ENCODE measurements around the gene ADGRL3. TPM values are rescaled to one million over a fixed set of nuclear protein-coding genes. Genes with fewer than 3 reads are reported as not detected.

Gene ADGRL3
- total and polyA plus RNA-seq, 4 donors, result 0.07 to 1.7 (median 0.82) TPM

- TF ChIP-seq CTCF (IDR thresholded peaks at IDR 0.05; ENCODE audit: low read depth, low read length, missing input control) (no peak), YY1 (IDR thresholded peaks at IDR 0.05) (no peak), RAD21 (IDR thresholded peaks at IDR 0.05) (no peak), RXRA (IDR thresholded peaks at IDR 0.05) (no peak), HNF4G (IDR thresholded peaks at IDR 0.05) (no peak), MAX (IDR thresholded peaks at IDR 0.05) (no peak), GABPA (IDR thresholded peaks at IDR 0.05 in 1 of 2, conservative IDR thresholded peaks at IDR 0.05 in 1 of 2) (no peak), JUND (IDR thresholded peaks at IDR 0.05) (no peak), HNF4A (conservative IDR thresholded peaks at IDR 0.05) (no peak), FOXA1 (IDR thresholded peaks at IDR 0.05) (no peak), TAF1 (conservative IDR thresholded peaks at IDR 0.05) (no peak), FOXA2 (IDR thresholded peaks at IDR 0.05) (no peak)
These were observed 582.0 kb downstream of the ADGRL3 start (continued) for GRCh38 chr4:61782133-61782532.

- Histone ChIP-seq H3K27me3 (ENCODE audit: control insufficient read depth in 4 of 4, insufficient read depth in 4 of 4, low read length in 3 of 4) (no peaks in the 10 kb centered on the region), H3K9me3 (ENCODE audit: control insufficient read depth in 4 of 4, low read length in 3 of 4) (no peaks in the 10 kb centered on the region), H3K36me3 (ENCODE audit: control insufficient read depth in 4 of 4, insufficient read depth in 3 of 4, low read depth in 1 of 4, low read length in 3 of 4) (no peaks in the 10 kb centered on the region), H3K9ac (ENCODE audit: low read depth in 1 of 2, low read length in 2 of 2) (no peak overlapping the region), H3K4me1 (ENCODE audit: control insufficient read depth in 4 of 4, insufficient read depth in 4 of 4, low read length in 3 of 4) (no peaks in the 10 kb centered on the region), H3K4me3 (ENCODE audit: low read depth in 1 of 3, low read length in 3 of 3) (no peak overlapping the region), H3K27ac (ENCODE audit: low read depth in 1 of 2, low read length in 2 of 2) (no peak overlapping the region)
- TF ChIP-seq ZBTB33 (IDR thresholded peaks at IDR 0.05), result no peak
- no peak for TF ChIP-seq CTCF (IDR thresholded peaks at IDR 0.05; ENCODE audit: low read depth, low read length, missing input control)
- TF ChIP-seq FOXA1 (IDR thresholded peaks at IDR 0.05), result no peak
- no peak for TF ChIP-seq FOXA2 (IDR thresholded peaks at IDR 0.05)
- no peak for DNase-seq (ENCODE audit: low spot score)
These were observed 582.9 kb downstream of the ADGRL3 start for GRCh38 chr4:61783050-61783449.

GRCh38 chr4:61785761-61786160, 585.6 kb downstream of the ADGRL3 start:
- 56% methylated on average over 1 of the region's 1 CpG for WGBS
- Histone ChIP-seq H3K4me3 (ENCODE audit: low read depth in 1 of 3, low read length in 3 of 3) (no peak overlapping the region), H3K27ac (ENCODE audit: low read depth in 1 of 2, low read length in 2 of 2) (no peak overlapping the region), H3K36me3 (ENCODE audit: control insufficient read depth in 4 of 4, insufficient read depth in 3 of 4, low read depth in 1 of 4, low read length in 3 of 4) (no peaks in the 10 kb centered on the region), H3K27me3 (ENCODE audit: control insufficient read depth in 4 of 4, insufficient read depth in 4 of 4, low read length in 3 of 4) (no peaks in the 10 kb centered on the region), H3K9ac (ENCODE audit: low read depth in 1 of 2, low read length in 2 of 2) (no peak overlapping the region), H3K9me3 (ENCODE audit: control insufficient read depth in 4 of 4, low read length in 3 of 4) (no peaks in the 10 kb centered on the region), H3K4me1 (ENCODE audit: control insufficient read depth in 4 of 4, insufficient read depth in 4 of 4, low read length in 3 of 4) (no peaks in the 10 kb centered on the region)
- no peak for DNase-seq (ENCODE audit: low spot score)
- TF ChIP-seq RXRA (IDR thresholded peaks at IDR 0.05) (no peak), CTCF (IDR thresholded peaks at IDR 0.05; ENCODE audit: low read depth, low read length, missing input control) (no peak), ZBTB33 (IDR thresholded peaks at IDR 0.05) (no peak), FOXA2 (IDR thresholded peaks at IDR 0.05) (no peak), SP1 (IDR thresholded peaks at IDR 0.05) (no peak), FOXA1 (IDR thresholded peaks at IDR 0.05) (no peak), REST (IDR thresholded peaks at IDR 0.05) (no peak), GABPA (IDR thresholded peaks at IDR 0.05 in 1 of 2, conservative IDR thresholded peaks at IDR 0.05 in 1 of 2) (no peak), HNF4A (conservative IDR thresholded peaks at IDR 0.05) (no peak), RAD21 (IDR thresholded peaks at IDR 0.05) (no peak)

Measured in liver (tissue), 9 donors.